HG03354 (cell line): ENCODE results near the gene ACOT8.
"Not testable (repeated sequence)": the region's sequence is repeated elsewhere in the genome, so short reads cannot be mapped to it uniquely, and the experiment has no call there.

Experiments used
- ATAC-seq: cut with Tn5 transposase; IDR thresholded peaks from one replicate; pipeline ENCODE4 v1.9.1; 2021; ENCODE audit warnings: mild to moderate bottlenecking; ENCODE audit not compliant: unreplicated experiment, poor library complexity, severe bottlenecking

ACOT8 gene

GRCh38 chr20:45890077-45890984 lies 33.1 kb upstream of the ACOT8 start:
- ATAC-seq = peak; percentile 29

- no peak for ATAC-seq
Observed at GRCh38 chr20:45888681-45889080, 31.5 kb upstream of the ACOT8 start.

- no peak for ATAC-seq
Observed at GRCh38 chr20:45887346-45887715, 30.1 kb upstream of the ACOT8 start, which contains the start of gene SPATA25. TSS of gene SPATA25 (minus strand) at chr20:45887622. CDS start at chr20:45887590, 32 bp downstream.

GRCh38 chr20:45886590-45887345 lies 29.6 kb upstream of the ACOT8 start:
- ATAC-seq = no peak

GRCh38 chr20:45883100-45883469 lies 25.9 kb upstream of the ACOT8 start:
- ATAC-seq = no peak

GRCh38 chr20:45882469-45883099 lies 25.4 kb upstream of the ACOT8 start:
- ATAC-seq = no peak

GRCh38 chr20:45880988-45881788 lies 24.0 kb upstream of the ACOT8 start, which contains the start of gene ZSWIM1:
TSS of gene ZSWIM1 (plus strand) at chr20:45881227. CDS start at chr20:45882593, 1,366 bp downstream.
- ATAC-seq = peak; percentile 99

- no peak for ATAC-seq
Observed at GRCh38 chr20:45878076-45878761, 21.0 kb upstream of the ACOT8 start.

GRCh38 chr20:45874576-45874975 lies 17.4 kb upstream of the ACOT8 start:
- ATAC-seq = no peak

GRCh38 chr20:45874104-45874481 lies 16.9 kb upstream of the ACOT8 start:
- not testable (repeated sequence) for ATAC-seq

GRCh38 chr20:45873409-45874103 lies 16.4 kb upstream of the ACOT8 start:
- ATAC-seq = no peak

- no peak for ATAC-seq
Observed at GRCh38 chr20:45872626-45873025, 15.4 kb upstream of the ACOT8 start.

GRCh38 chr20:45867819-45868176 lies 10.6 kb upstream of the ACOT8 start:
- no peak for ATAC-seq

- no peak for ATAC-seq
Observed at GRCh38 chr20:45867136-45867818, 10.1 kb upstream of the ACOT8 start.

GRCh38 chr20:45866454-45866853 lies 9.3 kb upstream of the ACOT8 start:
- no peak for ATAC-seq

GRCh38 chr20:45863543-45864470 lies 6.6 kb upstream of the ACOT8 start:
- no peak for ATAC-seq
